HG02610 (cell line): ENCODE data around the gene HERC2.
"Not testable (repeated sequence)": the region's sequence is repeated elsewhere in the genome, so short reads cannot be mapped to it uniquely, and the experiment has no call there.

ENCODE experiments used
- ATAC-seq: cut with Tn5 transposase; IDR thresholded peaks from one replicate; pipeline ENCODE4 v1.9.1; 2021; ENCODE audit warnings: mild to moderate bottlenecking, moderate library complexity; ENCODE audit not compliant: unreplicated experiment

The HERC2 gene

DNA sequence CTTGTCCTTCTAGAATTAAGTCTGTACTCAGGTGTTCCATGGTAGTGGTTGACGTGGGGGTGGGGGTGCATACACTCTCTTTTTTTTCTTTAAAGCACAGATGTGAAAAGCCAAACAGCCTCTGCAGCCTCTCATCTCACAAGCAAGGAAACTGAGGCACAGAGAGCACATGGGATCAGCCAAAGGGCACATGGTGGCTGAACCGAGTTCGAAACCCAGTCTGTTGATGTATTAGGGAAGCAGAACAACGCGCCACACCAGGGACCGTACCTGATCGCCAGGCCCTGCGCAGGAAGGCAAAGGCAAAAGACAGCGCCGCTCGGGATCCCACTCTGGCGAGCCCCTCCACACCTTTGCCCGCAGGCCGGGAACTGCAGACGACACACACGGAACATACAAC, 47.3 kb downstream of the HERC2 start:
- ATAC-seq, result no peak

DNA sequence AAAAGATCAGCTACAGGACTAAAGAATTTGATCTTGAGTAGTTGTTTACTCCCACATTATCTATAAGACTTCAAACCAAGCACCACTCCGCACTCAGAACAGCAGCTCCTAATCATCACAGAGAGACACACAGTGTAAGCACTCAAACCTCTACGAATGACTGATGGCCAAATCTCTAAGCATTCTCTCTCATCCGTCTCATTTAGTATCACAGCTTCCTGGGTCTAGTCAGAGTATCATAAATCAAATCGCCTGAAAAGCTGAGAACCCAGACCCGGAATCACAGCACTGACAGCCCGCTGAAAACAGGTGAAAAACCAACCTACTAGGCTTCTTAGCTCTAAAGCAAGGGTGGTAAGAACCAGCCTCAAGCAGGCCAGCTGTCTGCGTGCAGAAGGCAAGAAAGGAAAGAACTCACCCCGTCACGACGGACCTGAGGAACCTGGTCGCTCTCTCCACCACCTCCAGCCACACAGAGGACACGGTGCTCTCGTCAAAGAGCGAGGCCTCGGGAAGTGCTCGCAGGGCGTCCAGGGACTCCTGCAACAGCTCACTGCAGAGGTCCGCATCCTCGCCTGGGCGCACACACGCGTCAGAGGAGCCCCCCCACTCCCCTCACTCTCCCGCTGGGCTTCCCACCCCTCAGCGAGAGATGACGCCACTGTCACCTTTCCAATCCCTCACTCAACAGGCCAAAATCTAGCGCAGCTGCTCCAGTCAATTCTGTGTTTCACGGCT, 47.9 kb downstream of the HERC2 start:
- ATAC-seq, result no peak

DNA sequence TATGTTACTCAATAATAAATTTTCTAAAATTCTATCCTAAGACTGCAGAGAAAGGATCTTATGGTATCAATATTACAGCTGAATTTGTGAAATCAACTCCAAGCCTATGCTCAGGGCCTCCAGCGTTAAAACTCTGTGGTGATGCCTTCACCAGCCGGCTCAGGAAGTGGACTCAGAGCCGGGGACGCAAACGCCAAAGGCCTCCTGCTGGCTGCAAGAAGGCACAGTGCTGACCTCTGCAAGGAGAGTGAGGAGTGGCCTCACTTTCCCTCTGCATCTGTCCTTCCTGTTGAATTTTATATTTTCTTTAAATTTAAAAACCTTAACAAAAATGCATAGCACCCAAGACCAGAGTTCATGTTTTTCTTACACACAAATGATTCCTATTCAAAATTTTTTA, 48.5 kb downstream of the HERC2 start:
- ATAC-seq, result no peak

DNA sequence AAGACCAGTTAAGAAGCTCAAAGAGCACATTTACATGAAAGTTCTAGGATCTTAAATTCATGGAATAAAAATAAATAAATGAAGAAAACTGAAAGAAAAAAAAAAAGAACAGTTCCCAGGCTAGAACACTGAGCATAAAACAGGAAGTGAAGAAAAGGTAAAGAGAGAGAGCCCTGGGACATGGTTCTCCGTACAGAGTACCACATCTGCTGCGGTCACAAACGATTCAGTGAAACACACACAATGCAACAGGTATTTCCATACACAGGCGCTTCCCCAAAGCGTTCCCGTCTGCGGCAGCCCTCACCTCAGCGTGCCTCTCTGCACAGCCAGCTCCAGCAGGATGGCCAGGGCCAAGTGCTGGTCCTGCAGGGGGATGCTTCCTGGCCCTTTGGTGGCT, 49.4 kb downstream of the HERC2 start:
- ATAC-seq, result no peak

DNA sequence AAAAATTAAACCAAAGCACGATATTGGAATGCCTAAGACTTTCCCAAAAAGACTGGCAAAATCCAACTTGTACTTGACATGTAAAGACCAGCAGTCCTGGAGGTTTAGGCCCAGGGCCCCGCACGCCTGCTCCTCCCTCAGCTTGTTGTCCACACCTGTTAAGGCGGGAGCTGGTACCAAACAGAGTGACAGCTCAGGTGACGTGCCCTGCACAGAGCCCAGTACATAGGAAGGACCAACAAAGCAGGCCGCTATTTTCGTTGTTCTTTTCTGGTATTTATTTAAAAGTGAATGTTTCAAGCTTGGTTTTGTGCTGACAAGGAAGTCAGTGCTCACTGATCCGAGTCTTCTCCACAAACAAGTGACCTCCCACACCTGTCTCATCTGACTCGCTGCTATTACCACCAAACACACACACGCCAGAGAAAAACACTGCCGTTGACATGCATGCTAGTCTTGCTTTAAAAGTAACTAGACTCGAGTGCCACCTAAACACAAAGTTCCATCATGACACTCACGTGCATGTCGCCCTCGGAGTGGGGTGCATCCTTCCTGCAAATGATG, 50.2 kb downstream of the HERC2 start:
- ATAC-seq, result no peak

DNA sequence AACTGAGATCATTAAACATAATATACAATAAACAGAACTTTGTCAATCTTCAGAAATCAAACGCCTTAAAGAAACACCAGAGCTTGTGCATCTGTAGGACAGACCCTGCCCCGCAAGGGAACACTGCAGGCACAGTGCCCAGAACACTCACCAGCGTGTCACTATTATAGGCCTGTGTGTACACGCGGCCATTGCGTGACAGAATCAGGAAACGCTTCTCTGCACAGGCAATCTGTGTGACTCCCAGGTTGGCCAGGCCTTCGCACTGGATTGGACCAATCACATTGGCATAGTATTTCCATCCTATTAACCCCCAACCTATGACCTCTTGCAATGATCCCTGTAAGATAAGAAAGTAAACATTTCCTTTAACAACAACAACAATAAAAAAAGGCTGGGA, 52.9 kb downstream of the HERC2 start:
- no peak for ATAC-seq

DNA sequence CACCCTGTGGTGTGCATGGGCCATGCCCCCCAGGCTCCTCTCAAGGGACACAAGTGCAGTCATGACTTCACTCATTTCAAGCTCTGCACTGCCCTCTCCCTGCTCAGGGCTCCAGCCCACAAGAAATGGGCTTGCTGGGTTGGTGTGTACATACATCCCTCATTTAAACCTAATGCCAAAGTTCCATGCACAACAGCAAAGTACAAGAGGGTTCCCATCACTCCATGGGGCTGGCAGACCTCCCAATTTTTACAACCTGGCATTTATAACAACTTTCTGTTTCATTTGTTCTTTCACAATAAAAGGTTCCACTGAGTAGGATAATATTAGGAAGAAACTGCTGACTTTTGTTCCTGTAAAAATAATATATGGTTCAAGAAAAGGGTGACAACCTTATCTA, 54.3 kb downstream of the HERC2 start:
- no peak for ATAC-seq

DNA sequence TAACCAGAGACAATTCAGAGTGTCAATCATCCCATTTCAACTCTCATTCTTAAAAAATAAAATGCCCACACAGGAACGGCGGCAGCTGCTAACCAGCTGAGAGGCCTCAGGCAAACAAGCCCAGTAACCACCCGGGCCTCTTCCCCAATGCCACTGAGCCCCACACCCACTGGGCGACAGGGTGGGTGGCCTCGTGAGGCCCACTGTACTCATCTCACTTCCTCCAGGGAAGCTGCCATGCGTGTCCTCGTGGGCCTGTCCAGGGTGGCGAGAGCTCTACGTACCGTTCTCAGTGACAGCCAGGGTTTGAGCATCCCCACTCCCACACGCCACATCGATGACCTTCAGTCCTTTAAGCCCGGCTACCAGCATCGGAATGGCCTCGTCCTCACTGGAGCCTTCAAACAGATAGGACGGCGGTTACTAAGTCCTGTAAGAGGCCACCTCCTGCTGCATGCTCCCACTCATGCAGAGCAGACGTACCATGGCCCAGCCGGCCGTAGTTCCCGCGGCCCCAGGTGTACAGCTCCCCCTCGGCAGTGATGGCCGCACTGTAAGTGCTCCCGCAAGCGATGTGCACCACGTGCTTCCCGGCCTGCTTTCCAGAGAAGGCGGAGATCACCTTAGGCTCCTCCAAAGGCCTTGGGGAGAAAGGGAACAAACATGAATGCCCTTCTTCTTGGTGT, 56.5 kb downstream of the HERC2 start:
- ATAC-seq, result no peak

DNA sequence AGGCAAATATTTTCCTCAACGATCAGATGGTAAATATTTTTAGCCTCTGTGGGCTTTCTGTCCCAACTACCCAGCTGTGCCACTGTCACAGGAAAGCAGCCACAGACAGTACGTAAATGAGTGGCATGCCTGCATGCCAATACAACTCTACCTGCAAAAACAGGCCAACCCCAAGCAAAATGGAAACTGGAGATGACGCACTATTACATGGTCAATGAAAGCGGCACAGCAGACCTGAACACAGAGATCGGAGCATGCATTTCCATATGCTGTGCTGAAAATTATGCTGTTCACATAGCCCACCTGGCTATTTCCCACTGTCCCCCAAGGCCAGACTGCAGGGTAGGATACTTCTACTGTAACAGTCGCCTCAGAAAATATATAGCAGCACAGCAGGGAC, 57.8 kb downstream of the HERC2 start:
- ATAC-seq, result no peak

DNA sequence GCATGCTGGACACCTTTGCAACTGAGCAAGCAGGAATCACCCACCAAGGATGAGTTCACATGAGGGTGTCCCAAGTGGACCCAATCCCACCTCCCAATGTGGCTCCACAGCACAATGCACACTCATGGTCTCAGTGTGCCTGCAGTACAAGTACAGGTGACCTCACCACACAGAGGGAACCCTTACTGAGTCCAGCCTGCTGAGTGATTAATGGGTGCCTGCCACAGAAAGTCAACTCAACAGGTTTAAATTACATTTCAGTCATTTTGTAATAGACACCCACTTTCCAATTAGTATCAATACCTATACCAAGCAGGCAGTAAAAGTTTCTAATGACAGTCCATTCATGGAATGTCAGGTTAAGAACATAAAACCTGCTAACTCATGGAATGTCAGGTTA, 59.5 kb downstream of the HERC2 start:
- no peak for ATAC-seq

DNA sequence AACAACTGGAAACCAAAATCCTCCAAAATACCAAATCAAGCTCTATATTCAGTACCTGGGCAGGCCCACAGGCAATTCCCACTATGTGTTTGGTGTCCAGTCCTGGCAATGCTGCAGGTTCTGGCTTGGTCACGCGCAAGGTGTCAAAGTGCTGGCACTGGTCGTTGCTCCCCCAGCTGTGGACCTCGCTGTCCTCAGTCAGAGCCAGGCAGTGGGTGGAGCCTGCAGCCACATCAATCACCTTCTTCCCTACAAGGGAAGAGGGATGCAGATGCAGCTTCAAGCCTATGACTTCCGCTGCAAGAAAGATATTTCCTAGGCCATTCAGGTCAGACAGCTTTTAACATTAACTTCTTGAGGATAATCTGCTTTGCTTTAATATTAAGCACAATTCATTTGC, 61.3 kb downstream of the HERC2 start:
- ATAC-seq, result no peak

DNA sequence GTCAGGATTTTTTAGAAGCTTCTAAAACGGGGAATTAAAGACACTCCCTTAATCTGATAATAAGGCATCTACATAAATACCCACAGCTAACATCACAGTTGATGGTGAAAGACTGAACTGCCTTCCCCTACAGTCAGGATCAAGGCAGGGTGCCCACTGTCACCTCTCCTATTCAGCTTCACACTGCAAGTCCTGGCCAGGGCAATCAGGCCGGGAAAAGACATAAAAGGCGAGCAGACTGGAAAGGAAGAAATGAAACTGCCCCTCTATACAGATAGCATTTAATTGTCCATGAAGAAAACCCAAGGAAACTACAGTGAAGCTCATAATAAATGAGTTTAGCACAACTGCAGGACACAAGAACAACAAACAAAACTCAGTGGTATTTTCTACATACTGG, 61.7 kb downstream of the HERC2 start:
- ATAC-seq, result no peak

DNA sequence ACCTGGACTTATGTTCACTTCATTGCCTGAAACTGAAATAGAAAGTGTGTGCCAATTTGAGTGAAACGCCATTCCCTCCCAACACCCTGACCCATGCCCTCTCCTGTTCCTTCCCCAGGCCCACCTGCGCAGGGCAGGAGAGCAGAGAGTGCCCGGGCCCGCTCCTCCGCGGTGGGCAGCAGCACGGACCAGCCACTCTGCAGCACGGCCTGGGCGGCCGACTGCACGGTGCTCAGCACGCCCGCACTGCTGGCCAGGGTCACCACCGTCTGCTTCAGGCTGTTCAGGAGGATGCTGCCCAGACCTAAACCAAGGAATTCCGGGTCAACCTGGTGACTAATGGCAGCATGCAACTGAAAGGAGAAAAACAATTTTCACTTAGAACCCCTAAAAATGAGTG, 66.0 kb downstream of the HERC2 start:
- ATAC-seq, result no peak

DNA sequence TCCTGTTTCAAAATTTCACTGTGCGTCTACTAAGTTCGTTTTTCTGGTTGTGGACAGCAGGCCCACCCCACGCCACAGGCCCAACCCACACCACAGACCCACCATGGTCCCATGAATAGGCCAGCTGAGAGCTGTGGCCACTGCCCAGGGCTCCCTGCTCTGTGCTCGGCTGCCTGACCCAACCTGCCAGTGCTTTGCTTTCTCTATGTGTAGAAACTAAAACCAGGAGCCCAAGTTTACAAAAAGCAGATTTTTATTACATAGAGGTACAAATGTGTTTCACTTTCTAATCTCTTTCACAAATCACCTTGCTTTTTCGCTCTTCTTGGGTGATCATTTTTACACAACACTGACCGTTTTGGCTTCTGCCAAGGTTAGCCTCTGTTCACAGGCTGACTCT, 69.1 kb downstream of the HERC2 start:
- ATAC-seq, result no peak

DNA sequence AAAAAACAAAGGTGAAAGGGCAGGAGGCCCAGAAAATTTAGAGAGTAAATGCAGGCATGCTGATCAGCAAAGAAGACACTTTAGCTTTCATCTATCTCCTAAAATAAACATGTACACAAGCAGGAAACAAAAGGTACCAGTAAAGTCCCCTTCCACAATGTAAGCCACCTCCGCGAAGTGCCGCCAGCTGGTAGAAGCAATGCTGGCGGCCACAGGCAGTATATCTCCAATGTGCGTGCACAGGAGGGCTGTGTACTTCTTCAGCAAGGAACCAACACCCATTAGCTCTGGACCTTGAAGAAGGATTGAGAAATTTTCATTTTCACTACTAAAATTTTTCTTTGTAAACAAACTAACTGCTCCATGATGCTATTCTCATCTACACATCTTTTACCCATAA, 75.4 kb downstream of the HERC2 start:
- no peak for ATAC-seq

DNA sequence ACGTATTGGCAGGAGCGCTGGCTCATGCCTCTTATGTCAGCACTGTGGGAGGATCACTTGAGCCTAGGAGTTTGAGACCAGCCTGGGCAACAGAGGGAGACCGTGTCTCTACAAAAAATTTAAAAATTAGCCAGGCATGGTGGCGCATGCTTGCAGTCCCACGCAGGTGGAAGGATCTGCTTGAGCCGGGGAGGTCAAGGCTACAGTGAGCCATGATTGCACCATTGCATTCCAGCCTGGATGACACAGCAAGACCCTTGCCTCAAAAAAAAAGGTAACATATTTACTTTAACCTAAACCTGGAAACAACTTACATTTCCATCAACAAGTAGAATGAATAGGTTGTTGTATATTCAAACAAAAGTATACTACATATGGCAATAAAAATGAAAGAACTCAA, 78.1 kb downstream of the HERC2 start:
- ATAC-seq, result no peak

DNA sequence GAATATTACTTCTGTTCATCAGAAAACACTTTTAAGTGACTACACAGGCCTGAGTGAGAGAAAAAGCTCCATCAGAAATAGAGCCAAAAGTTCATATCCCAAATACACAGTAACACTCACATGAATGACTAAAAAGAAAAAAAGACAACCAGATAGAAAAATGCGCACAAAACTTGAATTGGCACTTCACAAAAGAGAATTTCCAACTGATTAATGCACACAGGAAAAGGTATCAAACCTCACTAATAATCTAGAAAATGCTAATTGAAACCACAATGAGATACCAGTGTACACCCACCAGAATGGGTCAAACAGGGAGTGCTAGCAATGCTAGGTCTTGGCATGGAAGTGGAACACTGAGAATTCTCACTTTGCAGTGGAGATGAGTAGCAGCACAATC, 78.6 kb downstream of the HERC2 start:
- ATAC-seq, result no peak

DNA sequence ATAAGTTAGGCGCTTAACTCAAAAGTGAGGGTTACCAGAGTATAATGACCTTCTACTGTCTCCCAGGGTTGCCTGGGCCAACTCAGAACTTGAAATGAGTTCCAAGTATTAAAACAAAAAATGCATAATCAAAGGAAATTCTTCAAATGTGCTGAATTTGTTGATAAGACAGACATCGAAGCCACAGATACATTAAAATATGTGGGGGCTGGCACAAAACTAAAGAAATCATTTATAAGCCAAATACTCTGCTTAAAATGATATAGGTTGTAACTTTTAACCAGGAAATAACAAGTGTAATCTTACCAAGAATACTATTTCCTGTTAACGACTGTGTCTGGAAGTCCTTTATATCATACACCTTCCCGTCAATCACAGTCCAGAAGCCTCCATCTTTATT, 83.7 kb downstream of the HERC2 start:
- ATAC-seq, result not testable (repeated sequence)

DNA sequence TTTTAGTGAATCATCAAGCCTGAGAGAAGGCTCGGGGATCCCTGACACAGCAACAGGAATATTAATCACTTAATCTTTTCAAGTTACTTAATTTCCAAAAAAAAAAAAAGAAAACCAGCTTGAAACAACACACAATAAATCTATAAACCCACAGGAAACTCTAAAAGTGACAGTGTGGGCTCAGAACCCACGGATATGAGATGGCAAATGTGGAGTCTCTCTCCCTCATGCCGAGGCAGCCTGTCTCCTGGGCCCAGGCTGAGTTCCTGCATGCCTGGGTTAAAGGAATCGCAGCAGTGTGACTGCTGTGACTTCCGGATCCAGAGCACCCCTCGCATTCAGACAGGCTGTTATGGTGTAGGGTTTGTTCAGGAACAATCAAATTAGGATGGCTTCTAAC, 90.2 kb downstream of the HERC2 start:
- not testable (repeated sequence) for ATAC-seq

DNA sequence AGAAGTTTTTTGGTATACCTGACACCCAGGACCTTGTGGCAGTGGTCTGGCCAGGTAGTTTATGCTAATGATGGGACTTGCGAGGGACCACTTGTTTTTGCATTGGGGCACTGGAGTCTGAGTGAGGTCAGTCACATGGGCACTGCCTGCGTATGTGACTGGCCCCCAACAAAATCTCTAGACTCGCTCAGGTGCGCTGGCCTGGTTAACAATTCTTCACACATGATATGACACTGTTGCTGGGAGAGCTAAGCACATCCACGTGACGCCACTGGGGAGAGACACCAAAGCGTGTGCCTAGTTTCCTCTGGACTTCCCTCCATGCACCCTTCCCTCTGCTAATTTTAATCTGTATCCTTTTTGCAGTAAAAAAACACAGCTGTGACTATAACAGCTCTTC, 90.6 kb downstream of the HERC2 start:
- not testable (repeated sequence) for ATAC-seq

DNA sequence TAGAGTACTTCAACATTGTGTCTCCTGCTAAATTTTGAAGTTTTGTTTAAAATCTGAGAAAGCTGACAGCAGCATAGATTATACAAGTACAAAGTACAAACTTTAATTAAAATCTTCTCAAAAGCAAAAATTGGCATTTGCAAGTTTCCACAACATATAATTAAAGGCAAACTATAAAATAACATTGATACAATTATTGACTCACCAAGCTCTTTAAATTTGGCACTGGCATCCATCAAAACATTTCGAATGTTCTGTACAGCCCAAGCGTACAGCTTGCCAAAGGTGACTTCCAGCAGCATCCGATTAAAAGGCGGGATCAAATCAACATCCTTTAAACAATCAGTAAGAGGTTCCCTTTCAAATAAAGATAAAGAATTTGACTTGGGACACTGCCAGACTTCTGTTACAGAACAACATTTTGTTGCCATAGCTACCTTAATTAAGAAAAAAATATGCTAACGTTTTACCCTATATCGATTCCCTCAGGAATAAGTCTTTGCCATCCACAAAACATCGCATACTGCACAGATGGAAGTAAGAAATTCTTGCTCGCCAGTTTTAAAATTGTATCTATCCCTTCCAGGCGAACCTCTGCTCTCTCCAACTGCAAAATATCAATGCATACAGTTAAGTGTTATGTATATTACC, 92.9 kb downstream of the HERC2 start:
- ATAC-seq, result not testable (repeated sequence)

DNA sequence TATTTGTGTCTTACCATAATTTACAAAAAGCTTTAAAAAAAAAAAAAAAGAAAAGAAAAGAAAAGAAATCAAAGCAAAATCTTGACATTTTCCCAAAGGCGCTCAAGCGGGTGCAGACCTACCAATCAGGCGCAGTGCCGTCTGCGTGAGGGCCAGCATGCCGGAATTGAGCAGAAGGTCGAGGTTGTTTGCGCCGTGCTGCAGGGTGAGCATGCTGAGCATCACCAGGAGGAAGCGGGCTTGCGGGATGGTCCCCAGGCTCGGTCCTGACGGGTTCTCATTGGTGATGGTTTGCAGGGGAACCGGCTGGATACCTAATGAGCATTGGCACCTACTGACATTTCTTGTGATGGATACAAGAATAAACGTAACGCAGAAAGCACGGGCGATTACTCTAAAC, 93.9 kb downstream of the HERC2 start:
- ATAC-seq, result no peak
